MCF 10A (cell line): ENCODE data around the gene RAD23A. TPM values are rescaled to one million over a fixed set of nuclear protein-coding genes. Genes with fewer than 3 reads are reported as not detected.
A peak's percentile ranks its signal among the peaks of the same experiment; 100 is the strongest.
"Not testable (repeated sequence)": the region's sequence is repeated elsewhere in the genome, so short reads cannot be mapped to it uniquely, and the experiment has no call there.

ENCODE experiments used
- BruUV-seq: library from RNA; stranded (reverse); fragments of 400-500 nt; replicated peaks from 2 replicates; lab custom pipeline; 2021; lab: Mats Ljungman, UMichigan
- CTCF ChIA-PET: fragments of 300-600 bp; sonication (Branson Sonifier 250); formaldehyde crosslinking; extraction: SDS; loops from one replicate; lab custom pipeline; 2021; ENCODE audit warnings: antibody characterized with exemption, inconsistent platforms; lab: Yijun Ruan, JAX
- POLR2A ChIA-PET: fragments of 300-600, 350-650 bp; sonication (Branson Sonifier 250); formaldehyde crosslinking; extraction: SDS; loops from one replicate; lab custom pipeline; 2020; ENCODE audit warnings: antibody characterized with exemption, inconsistent platforms; lab: Yijun Ruan, JAX
- DNase-seq: peaks from one replicate; pipeline ENCODE4 v3.0.0-alpha.2; 2018; ENCODE audit not compliant: unreplicated experiment
- H3K27ac Mint-ChIP-seq: one replicate; pipeline ENCODE4 v1.8.0; 2022; ENCODE audit warnings: mild to moderate bottlenecking, low read depth, mixed read lengths; ENCODE audit not compliant: unreplicated experiment
- H3K27me3 Mint-ChIP-seq: one replicate; pipeline ENCODE4 v1.8.0; 2022; ENCODE audit warnings: mixed read lengths; ENCODE audit not compliant: insufficient read depth, unreplicated experiment
- H3K36me3 Mint-ChIP-seq: one replicate; pipeline ENCODE4 v1.8.0; 2022; ENCODE audit warnings: mild to moderate bottlenecking, moderate library complexity, mixed read lengths; ENCODE audit not compliant: insufficient read depth, unreplicated experiment
- H3K4me1 Mint-ChIP-seq: one replicate; pipeline ENCODE4 v1.8.0; 2022; ENCODE audit warnings: mixed read lengths; ENCODE audit not compliant: insufficient read depth, unreplicated experiment
- H3K4me3 Mint-ChIP-seq: one replicate; pipeline ENCODE4 v1.8.0; 2022; ENCODE audit warnings: mild to moderate bottlenecking, moderate library complexity, mixed read lengths; ENCODE audit not compliant: unreplicated experiment
- H3K9me3 Mint-ChIP-seq: one replicate; pipeline ENCODE4 v1.8.0; 2022; ENCODE audit warnings: mixed read lengths; ENCODE audit not compliant: unreplicated experiment
- intact Hi-C: fragments of 100-400 bp; cut with micrococcal nuclease; formaldehyde crosslinking; loops from 2 replicates; pipeline ENCODE4 v1.14.1; 2022
- total RNA-seq: library from RNA; stranded (reverse); gene quantifications from 2 replicates; pipeline ENCODE4 v1.2.3, GENCODE V29; 2022
- TF ChIP-seq, protein P1 (sequence below): fragments of 200-600 bp; IDR thresholded peaks from one replicate; pipeline ENCODE4 v1.8.0; 2022; ENCODE audit warnings: antibody characterized with exemption, mild to moderate bottlenecking; ENCODE audit not compliant: unreplicated experiment

The RAD23A gene
- total RNA-seq, 1 experiment from 2014 or later: 219 TPM

DNA sequence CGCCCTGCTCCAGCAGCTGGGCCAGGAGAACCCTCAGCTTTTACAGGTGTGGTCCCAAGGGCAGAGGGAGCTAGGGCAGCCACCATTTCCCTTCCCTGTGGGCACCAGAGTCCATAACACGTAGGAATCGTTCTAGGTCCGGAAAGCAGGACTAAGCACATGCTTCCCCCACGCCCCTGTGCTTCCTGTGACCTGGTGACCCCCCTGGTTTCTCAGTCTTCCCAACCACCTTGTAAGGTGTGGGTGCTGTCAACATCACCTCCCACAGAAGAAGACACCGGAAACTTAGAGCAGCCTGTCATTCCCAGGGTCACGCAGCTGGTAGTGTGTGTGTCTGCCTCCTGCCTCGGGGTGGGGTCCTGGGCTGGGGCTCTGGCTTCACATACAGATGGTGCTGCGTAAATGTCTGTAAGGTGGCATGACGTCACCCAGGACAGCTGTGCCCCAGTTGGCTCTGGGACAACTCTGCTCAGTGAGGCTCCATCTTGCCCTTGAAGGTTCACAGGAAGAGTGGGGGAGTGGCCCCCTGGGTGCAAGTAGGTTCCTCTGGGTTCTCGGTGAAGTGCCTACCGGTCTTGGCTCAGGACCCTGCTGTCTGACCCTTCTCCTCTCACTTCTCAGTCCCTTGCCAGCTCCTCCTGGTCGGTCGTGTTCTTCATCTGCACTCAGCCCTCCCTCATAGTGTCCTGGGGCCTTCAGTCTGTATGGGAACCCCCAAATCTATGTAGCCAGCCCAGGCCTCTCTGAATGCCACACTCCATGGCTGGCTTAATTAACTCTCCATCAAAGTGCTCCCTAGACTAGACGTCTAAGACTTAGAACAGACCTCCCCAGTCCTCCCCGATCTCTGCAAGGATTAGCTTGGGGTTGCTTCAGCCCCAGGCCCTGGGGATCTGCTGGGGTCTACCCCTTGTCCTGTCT is 4.0 kb downstream of the RAD23A start:
- ChIA-PET POLR2A (interaction anchor here (0.6 kb wide), 2 partner anchors 10 to 315 kb away, joined by 3 read pairs; no protein-coding TSS in a partner anchor), CTCF (interaction anchor here (0.6 to 1.5 kb wide), 2 partner anchors 16 to 36 kb away, joined by 4 to 6 read pairs; no protein-coding TSS in a partner anchor)
- H3K27me3 Mint-ChIP-seq: no peaks in the 10 kb centered on the region
- no peaks in the 10 kb centered on the region for H3K9me3 Mint-ChIP-seq
- H3K27ac Mint-ChIP-seq: peak overlapping the region; percentile 47
- no peak for DNase-seq
- intact Hi-C loops: no loop called here
- TF ChIP-seq, protein P1, sequence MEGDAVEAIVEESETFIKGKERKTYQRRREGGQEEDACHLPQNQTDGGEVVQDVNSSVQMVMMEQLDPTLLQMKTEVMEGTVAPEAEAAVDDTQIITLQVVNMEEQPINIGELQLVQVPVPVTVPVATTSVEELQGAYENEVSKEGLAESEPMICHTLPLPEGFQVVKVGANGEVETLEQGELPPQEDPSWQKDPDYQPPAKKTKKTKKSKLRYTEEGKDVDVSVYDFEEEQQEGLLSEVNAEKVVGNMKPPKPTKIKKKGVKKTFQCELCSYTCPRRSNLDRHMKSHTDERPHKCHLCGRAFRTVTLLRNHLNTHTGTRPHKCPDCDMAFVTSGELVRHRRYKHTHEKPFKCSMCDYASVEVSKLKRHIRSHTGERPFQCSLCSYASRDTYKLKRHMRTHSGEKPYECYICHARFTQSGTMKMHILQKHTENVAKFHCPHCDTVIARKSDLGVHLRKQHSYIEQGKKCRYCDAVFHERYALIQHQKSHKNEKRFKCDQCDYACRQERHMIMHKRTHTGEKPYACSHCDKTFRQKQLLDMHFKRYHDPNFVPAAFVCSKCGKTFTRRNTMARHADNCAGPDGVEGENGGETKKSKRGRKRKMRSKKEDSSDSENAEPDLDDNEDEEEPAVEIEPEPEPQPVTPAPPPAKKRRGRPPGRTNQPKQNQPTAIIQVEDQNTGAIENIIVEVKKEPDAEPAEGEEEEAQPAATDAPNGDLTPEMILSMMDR: no peak
- peaks cover 13% of the 10 kb centered on the region for H3K4me1 Mint-ChIP-seq
- H3K4me3 Mint-ChIP-seq: no peak overlapping the region
- H3K36me3 Mint-ChIP-seq: peaks cover 83% of the 10 kb centered on the region
- BruUV-seq: no TSS peak

DNA sequence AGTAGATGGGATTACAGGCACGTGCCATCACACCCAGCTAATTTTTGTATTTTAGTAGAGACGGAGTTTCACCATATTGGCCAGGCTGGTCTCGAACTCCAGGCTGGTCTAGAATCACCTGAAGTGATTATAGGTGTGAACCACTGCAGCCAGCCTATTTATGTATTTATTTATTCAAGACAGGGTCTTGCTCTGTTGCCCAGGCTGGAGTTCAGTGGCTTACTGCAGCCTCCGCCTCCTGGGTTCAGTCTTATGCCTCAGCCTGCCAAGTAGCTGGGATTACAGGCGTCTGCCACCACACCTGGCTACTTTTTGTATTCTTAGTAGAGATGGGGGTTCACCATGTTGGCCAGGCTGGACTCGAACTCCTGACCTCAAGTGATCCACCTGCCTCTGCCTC is 6.4 kb downstream of the RAD23A start:
- BruUV-seq, H3K27me3 Mint-ChIP-seq, H3K4me3 Mint-ChIP-seq, intact Hi-C loops, H3K9me3 Mint-ChIP-seq, DNase-seq: not testable (repeated sequence)
- ChIA-PET POLR2A (interaction anchor here (0.8 to 1.4 kb wide), 2 partner anchors 13 to 60 kb away, joined by 4 read pairs; no protein-coding TSS in a partner anchor), CTCF (interaction anchor here (6.1 kb wide), 1 partner anchor 13 kb away, joined by 39 read pairs; no protein-coding TSS in a partner anchor)
- peak overlapping the region; percentile 20 for H3K27ac Mint-ChIP-seq
- peaks cover 29% of the 10 kb centered on the region for H3K4me1 Mint-ChIP-seq
- H3K36me3 Mint-ChIP-seq: peaks cover 68% of the 10 kb centered on the region

DNA sequence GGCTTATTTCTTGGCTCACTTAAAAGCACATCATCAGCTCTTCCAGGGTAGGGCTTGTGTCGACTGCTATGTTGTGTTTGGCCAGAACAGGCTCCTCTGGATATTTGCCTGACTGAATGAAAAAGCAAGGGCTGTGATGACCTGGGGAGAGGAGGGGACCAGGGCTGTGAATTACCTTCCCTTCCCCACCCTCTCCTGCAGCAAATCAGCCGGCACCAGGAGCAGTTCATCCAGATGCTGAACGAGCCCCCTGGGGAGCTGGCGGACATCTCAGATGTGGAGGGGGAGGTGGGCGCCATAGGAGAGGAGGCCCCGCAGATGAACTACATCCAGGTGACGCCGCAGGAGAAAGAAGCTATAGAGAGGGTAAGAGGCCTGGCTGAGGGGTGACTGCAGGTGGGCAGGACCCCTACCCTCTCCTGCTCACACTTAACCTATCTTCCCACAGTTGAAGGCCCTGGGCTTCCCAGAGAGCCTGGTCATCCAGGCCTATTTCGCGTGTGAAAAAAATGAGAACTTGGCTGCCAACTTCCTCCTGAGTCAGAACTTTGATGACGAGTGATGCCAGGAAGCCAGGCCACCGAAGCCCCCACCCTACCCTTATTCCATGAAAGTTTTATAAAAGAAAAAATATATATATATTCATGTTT is 7.0 kb downstream of the RAD23A start:
- no peaks in the 10 kb centered on the region for H3K9me3 Mint-ChIP-seq
- POLR2A ChIA-PET: interaction anchor here (0.6 to 1.4 kb wide), 4 partner anchors 13 to 61 kb away, joined by 4 to 6 read pairs (median 4); no protein-coding TSS in a partner anchor
- no peak overlapping the region for H3K4me3 Mint-ChIP-seq
- H3K27me3 Mint-ChIP-seq: no peaks in the 10 kb centered on the region
- CTCF ChIA-PET: interaction anchor here (0.6 to 6.1 kb wide), 3 partner anchors 13 to 122 kb away, joined by 3 to 39 read pairs (median 3); partner anchors contain the start of gene RTBDN
- H3K27ac Mint-ChIP-seq: peak overlapping the region; percentile 20
- BruUV-seq: no TSS peak
- TF ChIP-seq, protein P1: no peak
- H3K4me1 Mint-ChIP-seq: peaks cover 29% of the 10 kb centered on the region
- peaks cover 63% of the 10 kb centered on the region for H3K36me3 Mint-ChIP-seq
- DNase-seq: peak; percentile 59
- intact Hi-C loops: no loop called here

DNA sequence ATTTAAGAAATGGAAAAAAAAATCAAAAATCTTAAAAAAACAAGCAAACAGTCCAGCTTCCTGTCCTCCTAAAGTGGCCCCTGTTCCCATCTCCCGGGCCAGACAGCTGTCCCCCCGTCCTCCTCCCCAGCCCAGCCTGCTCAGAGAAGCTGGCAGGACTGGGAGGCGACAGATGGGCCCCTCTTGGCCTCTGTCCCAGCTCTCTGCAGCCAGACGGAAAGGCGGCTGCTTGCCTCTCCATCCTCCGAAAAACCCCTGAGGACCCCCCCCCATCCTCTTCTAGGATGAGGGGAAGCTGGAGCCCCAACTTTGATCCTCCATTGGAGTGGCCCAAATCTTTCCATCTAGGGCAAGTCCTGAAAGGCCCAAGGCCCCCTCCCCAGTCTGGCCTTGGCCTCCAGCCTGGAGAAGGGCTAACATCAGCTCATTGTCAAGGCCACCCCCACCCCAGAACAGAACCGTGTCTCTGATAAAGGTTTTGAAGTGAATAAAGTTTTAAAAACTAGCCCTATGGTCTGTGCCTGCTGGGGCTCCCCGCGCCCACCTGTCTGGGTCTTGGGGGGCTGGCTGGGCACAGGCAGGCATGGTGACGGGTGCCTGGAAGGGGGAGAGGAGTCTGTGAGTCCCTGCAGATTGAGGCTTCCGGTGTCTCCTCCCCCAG is 7.6 kb downstream of the RAD23A start:
- H3K36me3 Mint-ChIP-seq: peaks cover 60% of the 10 kb centered on the region

More for the DNA sequence above, 7.6 kb downstream of the RAD23A start:
- Mint-ChIP-seq H3K4me1 (peaks cover 29% of the 10 kb centered on the region), H3K9me3 (no peaks in the 10 kb centered on the region), H3K27me3 (no peaks in the 10 kb centered on the region), H3K4me3 (no peak overlapping the region), H3K27ac (no peak overlapping the region)
- POLR2A ChIA-PET: interaction anchor here (0.6 to 3.6 kb wide), 4 partner anchors 7 to 35 kb away, joined by 5 to 51 read pairs (median 6); partner anchors contain the start of gene RAD23A
- BruUV-seq: TSS peak; percentile 89
- TF ChIP-seq, protein P1: no peak
- intact Hi-C loops: no loop called here
- CTCF ChIA-PET: interaction anchor here (0.6 to 6.1 kb wide), 4 partner anchors 12 to 198 kb away, joined by 3 to 39 read pairs (median 3); partner anchors contain the start of gene RTBDN
- DNase-seq: no peak
